ENCODE measurements around the gene MALT1. TPM values are rescaled to one million over a fixed set of nuclear protein-coding genes. Genes with fewer than 3 reads are reported as not detected.
A peak's percentile ranks its signal among the peaks of the same experiment; 100 is the strongest.

The MALT1 gene
- total RNA-seq, 5 donors from 2014 or later (not counting 1 experiment from before 2014, with no cell fraction given), result 54.5 to 83.2 (median 69.5) TPM

GRCh38 chr18:58777471-58777870, 106.2 kb downstream of the MALT1 start:
- ATAC-seq (replicated peaks in 1 of 4) (no peak), DNase-seq (no peak)
- Histone ChIP-seq H3K27me3 (replicated peaks in 1 of 2; ENCODE audit: control insufficient read depth in 2 of 2, extremely low read depth in 1 of 2, insufficient read depth in 2 of 2, low read length in 1 of 2) (peaks cover 0 to 18% of the 10 kb centered on the region in 2 experiments), H3K36me3 (ENCODE audit: control insufficient read depth in 2 of 2, extremely low read depth in 1 of 2, insufficient read depth in 1 of 2, low read length in 1 of 2) (no peaks in the 10 kb centered on the region), H3K4me1 (ENCODE audit: control insufficient read depth in 1 of 2, extremely low read depth in 1 of 2, insufficient read depth in 2 of 2, low read length in 2 of 2) (no peaks in the 10 kb centered on the region), H3K27ac (ENCODE audit: low read length) (no peak overlapping the region), H3K9me3 (no peaks in the 10 kb centered on the region), H3K4me3 (ENCODE audit: control insufficient read depth in 1 of 2, extremely low read depth in 1 of 2, low read length in 1 of 2) (no peak overlapping the region)
- ChIA-PET POLR2A (no interaction called here), CTCF (interaction anchor here in 1 of 2 donors (0.7 to 1.7 kb wide), 3 partner anchors 9 to 626 kb away, joined by 3 to 4 read pairs (median 4); no protein-coding TSS in a partner anchor)
- Mint-ChIP-seq H3K4me3 (no peak overlapping the region), H3K27me3 (peaks cover 18 to 34% of the 10 kb centered on the region in 2 donors), H3K27ac (no peak overlapping the region), H3K36me3 (no peaks in the 10 kb centered on the region), H3K9me3 (no peaks in the 10 kb centered on the region), H3K4me1 (no peaks in the 10 kb centered on the region)
- 59% methylated on average over 2 of the region's 4 CpGs for WGBS (ENCODE audit: insufficient coverage)

- WGBS (ENCODE audit: insufficient coverage), result 91% methylated on average over 3 of the region's 6 CpGs
- Mint-ChIP-seq H3K36me3 (no peaks in the 10 kb centered on the region), H3K27ac (no peak overlapping the region), H3K4me1 (no peaks in the 10 kb centered on the region), H3K4me3 (no peak overlapping the region), H3K9me3 (no peaks in the 10 kb centered on the region), H3K27me3 (peaks cover 18 to 41% of the 10 kb centered on the region in 2 donors)
- H3K9me3 ChIP-seq, result no peaks in the 10 kb centered on the region
- no peak overlapping the region for H3K4me3 ChIP-seq (ENCODE audit: control insufficient read depth in 1 of 2, extremely low read depth in 1 of 2, low read length in 1 of 2)
- H3K27ac ChIP-seq (ENCODE audit: low read length), result no peak overlapping the region
- no peaks in the 10 kb centered on the region for H3K36me3 ChIP-seq (ENCODE audit: control insufficient read depth in 2 of 2, extremely low read depth in 1 of 2, insufficient read depth in 1 of 2, low read length in 1 of 2)
- DNase-seq, result no peak
- CTCF ChIA-PET, result interaction anchor here (0.7 to 1.5 kb wide), 4 partner anchors 291 to 553 kb away, joined by 3 to 5 read pairs (median 4); no protein-coding TSS in a partner anchor
- POLR2A ChIA-PET, result no interaction called here
- peaks cover 0 to 27% of the 10 kb centered on the region in 2 experiments for H3K27me3 ChIP-seq (replicated peaks in 1 of 2; ENCODE audit: control insufficient read depth in 2 of 2, extremely low read depth in 1 of 2, insufficient read depth in 2 of 2, low read length in 1 of 2)
- H3K4me1 ChIP-seq (ENCODE audit: control insufficient read depth in 1 of 2, extremely low read depth in 1 of 2, insufficient read depth in 2 of 2, low read length in 2 of 2), result no peaks in the 10 kb centered on the region
- no peak for ATAC-seq (replicated peaks in 1 of 4)
Measured at GRCh38 chr18:58779529-58779928, 108.3 kb downstream of the MALT1 start.

- no CpG with 5 or more reads among the region's 10 CpGs for WGBS (ENCODE audit: insufficient coverage)
- Mint-ChIP-seq H3K27ac (no peak overlapping the region), H3K36me3 (no peaks in the 10 kb centered on the region), H3K27me3 (peaks cover 17 to 44% of the 10 kb centered on the region in 2 donors), H3K4me1 (no peaks in the 10 kb centered on the region), H3K4me3 (no peak overlapping the region), H3K9me3 (no peaks in the 10 kb centered on the region)
- ChIA-PET CTCF (interaction anchor here (0.9 to 4.0 kb wide), 3 partner anchors 290 to 293 kb away, joined by 3 to 29 read pairs (median 5); no protein-coding TSS in a partner anchor), POLR2A (no interaction called here)
- no peak for DNase-seq
- Histone ChIP-seq H3K27ac (ENCODE audit: low read length) (no peak overlapping the region), H3K4me3 (ENCODE audit: control insufficient read depth in 1 of 2, extremely low read depth in 1 of 2, low read length in 1 of 2) (no peak overlapping the region), H3K9me3 (no peaks in the 10 kb centered on the region), H3K27me3 (replicated peaks in 1 of 2; ENCODE audit: control insufficient read depth in 2 of 2, extremely low read depth in 1 of 2, insufficient read depth in 2 of 2, low read length in 1 of 2) (peaks cover 0 to 32% of the 10 kb centered on the region in 2 experiments), H3K4me1 (ENCODE audit: control insufficient read depth in 1 of 2, extremely low read depth in 1 of 2, insufficient read depth in 2 of 2, low read length in 2 of 2) (no peaks in the 10 kb centered on the region), H3K36me3 (ENCODE audit: control insufficient read depth in 2 of 2, extremely low read depth in 1 of 2, insufficient read depth in 1 of 2, low read length in 1 of 2) (no peaks in the 10 kb centered on the region)
- no peak for ATAC-seq (replicated peaks in 1 of 4)
Measured at GRCh38 chr18:58780045-58780444, 108.8 kb downstream of the MALT1 start.

- Histone ChIP-seq H3K9me3 (no peaks in the 10 kb centered on the region), H3K4me1 (ENCODE audit: control insufficient read depth in 1 of 2, extremely low read depth in 1 of 2, insufficient read depth in 2 of 2, low read length in 2 of 2) (no peaks in the 10 kb centered on the region), H3K36me3 (ENCODE audit: control insufficient read depth in 2 of 2, extremely low read depth in 1 of 2, insufficient read depth in 1 of 2, low read length in 1 of 2) (no peaks in the 10 kb centered on the region), H3K27ac (ENCODE audit: low read length) (no peak overlapping the region), H3K27me3 (replicated peaks in 1 of 2; ENCODE audit: control insufficient read depth in 2 of 2, extremely low read depth in 1 of 2, insufficient read depth in 2 of 2, low read length in 1 of 2) (peaks cover 0 to 35% of the 10 kb centered on the region in 2 experiments), H3K4me3 (ENCODE audit: control insufficient read depth in 1 of 2, extremely low read depth in 1 of 2, low read length in 1 of 2) (no peak overlapping the region)
- ATAC-seq (replicated peaks in 1 of 4), result peak; percentile 47 to 80 (median 76)
- Mint-ChIP-seq H3K27ac (peak overlapping the region in 1 of 2 donors; percentile 2), H3K9me3 (no peaks in the 10 kb centered on the region), H3K4me1 (peaks cover 0 to 4% (median 0%) of the 10 kb centered on the region in 3 donors), H3K27me3 (peaks cover 22 to 46% of the 10 kb centered on the region in 2 donors), H3K36me3 (no peaks in the 10 kb centered on the region), H3K4me3 (no peak overlapping the region)
- 17% methylated on average over 9 of the region's 10 CpGs for WGBS (ENCODE audit: insufficient coverage)
- peak; percentile 12 to 79 (median 51) for DNase-seq
- CTCF ChIA-PET, result interaction anchor here (0.5 to 4.0 kb wide), 8 partner anchors 10 to 580 kb away, joined by 3 to 29 read pairs (median 4); no protein-coding TSS in a partner anchor
- POLR2A ChIA-PET, result no interaction called here
Measured at GRCh38 chr18:58781627-58782194, 110.4 kb downstream of the MALT1 start.

GRCh38 chr18:58784601-58785137, 113.4 kb downstream of the MALT1 start:
- no peak for ATAC-seq (replicated peaks in 1 of 4)
- Histone ChIP-seq H3K4me3 (ENCODE audit: control insufficient read depth in 1 of 2, extremely low read depth in 1 of 2, low read length in 1 of 2) (no peak overlapping the region), H3K4me1 (ENCODE audit: control insufficient read depth in 1 of 2, extremely low read depth in 1 of 2, insufficient read depth in 2 of 2, low read length in 2 of 2) (no peaks in the 10 kb centered on the region), H3K27me3 (replicated peaks in 1 of 2; ENCODE audit: control insufficient read depth in 2 of 2, extremely low read depth in 1 of 2, insufficient read depth in 2 of 2, low read length in 1 of 2) (peaks cover 0 to 31% of the 10 kb centered on the region in 2 experiments), H3K27ac (ENCODE audit: low read length) (no peak overlapping the region), H3K9me3 (no peaks in the 10 kb centered on the region), H3K36me3 (ENCODE audit: control insufficient read depth in 2 of 2, extremely low read depth in 1 of 2, insufficient read depth in 1 of 2, low read length in 1 of 2) (no peaks in the 10 kb centered on the region)
- no peak overlapping the region for H3K4me3 Mint-ChIP-seq
- no peaks in the 10 kb centered on the region for H3K9me3 Mint-ChIP-seq
- H3K27me3 Mint-ChIP-seq, result peaks cover 29 to 42% of the 10 kb centered on the region in 2 donors
- DNase-seq, result no peak
- H3K36me3 Mint-ChIP-seq, result no peaks in the 10 kb centered on the region
- no peak overlapping the region for H3K27ac Mint-ChIP-seq
- ChIA-PET POLR2A (no interaction called here), CTCF (no interaction called here)
- 82% methylated on average over 12 of the region's 15 CpGs for WGBS (ENCODE audit: insufficient coverage)
- peaks cover 0 to 4% (median 0%) of the 10 kb centered on the region in 3 donors for H3K4me1 Mint-ChIP-seq

- ChIA-PET POLR2A (no interaction called here), CTCF (interaction anchor here (0.9 to 1.2 kb wide), 2 partner anchors 8 to 284 kb away, joined by 3 read pairs; no protein-coding TSS in a partner anchor)
- Mint-ChIP-seq H3K4me3 (no peak overlapping the region), H3K36me3 (no peaks in the 10 kb centered on the region), H3K4me1 (peaks cover 0 to 4% (median 0%) of the 10 kb centered on the region in 3 donors), H3K27ac (no peak overlapping the region), H3K27me3 (peaks cover 30 to 37% of the 10 kb centered on the region in 2 donors), H3K9me3 (no peaks in the 10 kb centered on the region)
- H3K36me3 ChIP-seq (ENCODE audit: control insufficient read depth in 2 of 2, extremely low read depth in 1 of 2, insufficient read depth in 1 of 2, low read length in 1 of 2), result no peaks in the 10 kb centered on the region
- peaks cover 0 to 37% of the 10 kb centered on the region in 2 experiments for H3K27me3 ChIP-seq (replicated peaks in 1 of 2; ENCODE audit: control insufficient read depth in 2 of 2, extremely low read depth in 1 of 2, insufficient read depth in 2 of 2, low read length in 1 of 2)
- no peak for DNase-seq
- H3K4me3 ChIP-seq (ENCODE audit: control insufficient read depth in 1 of 2, extremely low read depth in 1 of 2, low read length in 1 of 2), result no peak overlapping the region
- 78% methylated on average over 5 of the region's 13 CpGs for WGBS (ENCODE audit: insufficient coverage)
- H3K4me1 ChIP-seq (ENCODE audit: control insufficient read depth in 1 of 2, extremely low read depth in 1 of 2, insufficient read depth in 2 of 2, low read length in 2 of 2), result no peaks in the 10 kb centered on the region
- H3K9me3 ChIP-seq, result no peaks in the 10 kb centered on the region
- ATAC-seq (replicated peaks in 1 of 4), result no peak
- no peak overlapping the region for H3K27ac ChIP-seq (ENCODE audit: low read length)
Measured at GRCh38 chr18:58785171-58785805, 114.0 kb downstream of the MALT1 start.
